Fibroblast of pulmonary artery (primary cell): ENCODE data around the gene PDCL3.

Experiments used
- DNase-seq: peaks from one replicate; pipeline ENCODE4 v3.0.0-alpha.2; 2010; ENCODE audit warnings: low read depth
- H3K4me3 ChIP-seq: replicated peaks from 2 replicates; pipeline ENCODE4 v1.5.1; 2011; ENCODE audit warnings: low read depth, mild to moderate bottlenecking, control low read depth, low read length, moderate library complexity
- CTCF ChIP-seq: IDR thresholded peaks from 2 replicates; pipeline ENCODE4 v1.5.1; 2011; ENCODE audit warnings: mild to moderate bottlenecking, control low read depth, low read length, inconsistent platforms; ENCODE audit errors: missing control alignments

The PDCL3 gene

GRCh38 chr2:100615471-100615870 is 52.7 kb downstream of the PDCL3 start:
- TF ChIP-seq CTCF = no peak
- H3K4me3 ChIP-seq = no peak overlapping the region
- DNase-seq = no peak

GRCh38 chr2:100615886-100616285 is 53.1 kb downstream of the PDCL3 start:
- no peak for TF ChIP-seq CTCF
- no peak for DNase-seq
- H3K4me3 ChIP-seq = no peak overlapping the region

- no peak for DNase-seq
- TF ChIP-seq CTCF = no peak
These were observed 54.1 kb downstream of the PDCL3 start for GRCh38 chr2:100616841-100617390.

GRCh38 chr2:100619951-100620350 is 57.2 kb downstream of the PDCL3 start:
- no peak overlapping the region for H3K4me3 ChIP-seq
- no peak for TF ChIP-seq CTCF
- DNase-seq = no peak

More at GRCh38 chr2:100616841-100617390, 54.1 kb downstream of the PDCL3 start:
- H3K4me3 ChIP-seq = no peak overlapping the region

GRCh38 chr2:100620481-100620880 is 57.7 kb downstream of the PDCL3 start:
- TF ChIP-seq CTCF = no peak

GRCh38 chr2:100621371-100621951 is 58.7 kb downstream of the PDCL3 start:
- DNase-seq = no peak
- no peak for TF ChIP-seq CTCF
- no peak overlapping the region for H3K4me3 ChIP-seq

More at GRCh38 chr2:100620481-100620880, 57.7 kb downstream of the PDCL3 start:
- no peak for DNase-seq
- H3K4me3 ChIP-seq = no peak overlapping the region
